Esophagus muscularis mucosa (tissue), 4 donors: ENCODE measurements around the gene ARHGEF7.

Experiments used
- EP300 ChIP-seq: sonication (generic); formaldehyde crosslinking; IDR thresholded peaks from one replicate; pipeline ENCODE4 v1.6.1; 2017; ENCODE audit warnings: antibody characterized with exemption
- POLR2A ChIP-seq: fragments of 450-650 bp; IDR thresholded peaks from one replicate; pipeline ENCODE4 v1.6.1; 2017; ENCODE audit warnings: antibody characterized with exemption, moderate library complexity, mild to moderate bottlenecking, low read depth
- POLR2AphosphoS5 ChIP-seq, 2 donors: sonication (generic); formaldehyde crosslinking; IDR thresholded peaks; one replicate each; pipeline ENCODE4 v1.6.1; 2017; ENCODE audit warnings: antibody characterized with exemption in 2 of 2
- TF ChIP-seq, protein P1 (sequence below), 3 experiments: fragments of 200-600 bp in 2 of 3; fragments of 450-650 bp in 1 of 3; sonication (generic) in 2 of 3; IDR thresholded peaks; one replicate each; pipeline ENCODE4 v1.5.1; 2017 to 2019; ENCODE audit warnings: antibody characterized with exemption in 3 of 3, mild to moderate bottlenecking in 2 of 3, moderate library complexity in 1 of 3

DNA sequence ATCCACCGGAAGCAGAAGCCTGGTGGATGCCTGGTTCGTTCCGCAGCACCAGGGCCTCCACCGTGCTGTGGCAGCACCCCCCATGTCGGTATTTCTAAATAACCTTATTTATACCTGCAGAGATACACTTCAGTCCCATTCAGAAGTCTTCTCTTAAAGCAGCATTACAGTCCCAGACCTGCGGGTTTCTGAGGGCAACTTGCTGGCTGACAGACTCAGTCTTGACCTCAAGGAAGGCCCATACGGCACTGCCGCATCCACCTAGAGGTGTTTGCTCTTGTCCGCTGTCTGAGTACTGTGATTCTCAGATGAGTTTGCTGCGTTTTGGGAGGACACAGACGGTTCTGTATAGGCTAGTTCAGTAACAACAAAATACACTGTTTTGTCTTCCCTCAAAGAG lies 188.4 kb downstream of the ARHGEF7 start:
- TF ChIP-seq EP300 (no peak), POLR2AphosphoS5 (IDR thresholded peaks at IDR 0.05) (no peak), POLR2A (no peak)
- TF ChIP-seq, protein P1, sequence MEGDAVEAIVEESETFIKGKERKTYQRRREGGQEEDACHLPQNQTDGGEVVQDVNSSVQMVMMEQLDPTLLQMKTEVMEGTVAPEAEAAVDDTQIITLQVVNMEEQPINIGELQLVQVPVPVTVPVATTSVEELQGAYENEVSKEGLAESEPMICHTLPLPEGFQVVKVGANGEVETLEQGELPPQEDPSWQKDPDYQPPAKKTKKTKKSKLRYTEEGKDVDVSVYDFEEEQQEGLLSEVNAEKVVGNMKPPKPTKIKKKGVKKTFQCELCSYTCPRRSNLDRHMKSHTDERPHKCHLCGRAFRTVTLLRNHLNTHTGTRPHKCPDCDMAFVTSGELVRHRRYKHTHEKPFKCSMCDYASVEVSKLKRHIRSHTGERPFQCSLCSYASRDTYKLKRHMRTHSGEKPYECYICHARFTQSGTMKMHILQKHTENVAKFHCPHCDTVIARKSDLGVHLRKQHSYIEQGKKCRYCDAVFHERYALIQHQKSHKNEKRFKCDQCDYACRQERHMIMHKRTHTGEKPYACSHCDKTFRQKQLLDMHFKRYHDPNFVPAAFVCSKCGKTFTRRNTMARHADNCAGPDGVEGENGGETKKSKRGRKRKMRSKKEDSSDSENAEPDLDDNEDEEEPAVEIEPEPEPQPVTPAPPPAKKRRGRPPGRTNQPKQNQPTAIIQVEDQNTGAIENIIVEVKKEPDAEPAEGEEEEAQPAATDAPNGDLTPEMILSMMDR (IDR thresholded peaks at IDR 0.05): no peak
